ENCODE measurements around the gene ERC2. TPM values are rescaled to one million over a fixed set of nuclear protein-coding genes. Genes with fewer than 3 reads are reported as not detected.

Gene ERC2
- total RNA-seq, 1 experiment from 2014 or later: 0.90 TPM

DNA sequence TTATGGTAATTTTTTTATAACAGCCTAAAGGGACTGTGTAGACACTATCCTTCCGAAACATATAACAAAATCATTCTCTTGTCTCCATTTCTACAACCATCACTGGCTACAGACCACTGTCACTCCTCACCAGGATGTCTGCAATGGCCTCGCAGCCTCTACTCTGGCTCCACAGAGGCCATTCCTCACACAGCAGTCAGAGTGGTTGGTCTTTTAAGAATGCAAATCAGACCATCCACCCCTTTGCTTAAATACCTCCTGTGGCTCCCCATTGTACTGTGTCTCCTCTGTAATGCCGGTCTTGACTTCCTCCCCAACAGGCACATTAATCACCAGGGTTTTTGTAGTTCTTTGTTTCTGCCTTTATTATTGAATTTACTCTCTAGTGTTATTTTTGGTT lies 344.8 kb downstream of the ERC2 start:
- no peaks in the 10 kb centered on the region for H3K9me3 ChIP-seq (ENCODE audit: low read depth, low read length, poor library complexity, severe bottlenecking)
- H3K27me3 ChIP-seq (replicated peaks; ENCODE audit: insufficient read depth, low read depth, low read length, poor library complexity): no peaks in the 10 kb centered on the region
- H3K4me3 ChIP-seq (ENCODE audit: low read depth, low read length, poor library complexity, severe bottlenecking): no peak overlapping the region
- CTCF ChIA-PET: no interaction called here
- POLR2A ChIA-PET (ENCODE audit: low non-redundant PET): no interaction called here
- BruUV-seq (replicated peaks): no TSS peak
- no peaks in the 10 kb centered on the region for H3K36me3 ChIP-seq (ENCODE audit: insufficient read depth, low read length, poor library complexity, severe bottlenecking)
- no peak for TF ChIP-seq EZH2 (IDR thresholded peaks at IDR 0.05; ENCODE audit: borderline replicate concordance, low read depth, low read length, poor library complexity, severe bottlenecking)
- TF ChIP-seq, protein P1, sequence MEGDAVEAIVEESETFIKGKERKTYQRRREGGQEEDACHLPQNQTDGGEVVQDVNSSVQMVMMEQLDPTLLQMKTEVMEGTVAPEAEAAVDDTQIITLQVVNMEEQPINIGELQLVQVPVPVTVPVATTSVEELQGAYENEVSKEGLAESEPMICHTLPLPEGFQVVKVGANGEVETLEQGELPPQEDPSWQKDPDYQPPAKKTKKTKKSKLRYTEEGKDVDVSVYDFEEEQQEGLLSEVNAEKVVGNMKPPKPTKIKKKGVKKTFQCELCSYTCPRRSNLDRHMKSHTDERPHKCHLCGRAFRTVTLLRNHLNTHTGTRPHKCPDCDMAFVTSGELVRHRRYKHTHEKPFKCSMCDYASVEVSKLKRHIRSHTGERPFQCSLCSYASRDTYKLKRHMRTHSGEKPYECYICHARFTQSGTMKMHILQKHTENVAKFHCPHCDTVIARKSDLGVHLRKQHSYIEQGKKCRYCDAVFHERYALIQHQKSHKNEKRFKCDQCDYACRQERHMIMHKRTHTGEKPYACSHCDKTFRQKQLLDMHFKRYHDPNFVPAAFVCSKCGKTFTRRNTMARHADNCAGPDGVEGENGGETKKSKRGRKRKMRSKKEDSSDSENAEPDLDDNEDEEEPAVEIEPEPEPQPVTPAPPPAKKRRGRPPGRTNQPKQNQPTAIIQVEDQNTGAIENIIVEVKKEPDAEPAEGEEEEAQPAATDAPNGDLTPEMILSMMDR (conservative IDR thresholded peaks at IDR 0.05; ENCODE audit: low read depth, low read length): no peak
- intact Hi-C loops (cut with micrococcal nuclease; ENCODE audit: unreplicated experiment): no loop called here
- peaks cover 6% of the 10 kb centered on the region for H3K4me1 ChIP-seq (ENCODE audit: insufficient read depth, low read length, poor library complexity, severe bottlenecking)
- no peak overlapping the region for H3K27ac ChIP-seq (ENCODE audit: low read depth, low read length, poor library complexity, severe bottlenecking)
- peak; percentile 68 for DNase-seq (ENCODE audit: low spot score)

DNA sequence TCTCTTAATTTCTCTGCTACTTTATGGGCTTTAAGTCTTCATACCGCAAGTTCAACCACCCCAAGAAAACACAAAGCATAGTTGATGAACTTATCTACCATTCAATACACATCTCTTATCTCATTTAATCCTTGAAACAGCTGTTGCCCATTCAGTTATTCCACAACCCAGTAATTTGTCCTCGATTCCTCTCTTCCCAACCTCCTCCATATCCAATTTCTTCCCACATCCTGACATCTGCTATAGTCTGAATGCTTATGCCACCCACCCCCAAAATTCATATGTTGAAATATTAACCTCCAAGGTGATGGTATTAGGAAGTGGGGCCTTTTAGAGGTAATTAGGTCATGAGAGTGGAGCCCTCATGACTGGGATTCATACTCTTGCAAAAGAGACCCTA lies 345.4 kb downstream of the ERC2 start:
- H3K4me1 ChIP-seq (ENCODE audit: insufficient read depth, low read length, poor library complexity, severe bottlenecking): peaks cover 6% of the 10 kb centered on the region
- ChIA-PET CTCF (no interaction called here), POLR2A (ENCODE audit: low non-redundant PET) (no interaction called here)
- intact Hi-C loops (cut with micrococcal nuclease; ENCODE audit: unreplicated experiment): no loop called here
- H3K36me3 ChIP-seq (ENCODE audit: insufficient read depth, low read length, poor library complexity, severe bottlenecking): no peaks in the 10 kb centered on the region
- no peak for TF ChIP-seq EZH2 (IDR thresholded peaks at IDR 0.05; ENCODE audit: borderline replicate concordance, low read depth, low read length, poor library complexity, severe bottlenecking)
- TF ChIP-seq, protein P1 (conservative IDR thresholded peaks at IDR 0.05; ENCODE audit: low read depth, low read length): no peak
- no peaks in the 10 kb centered on the region for H3K27me3 ChIP-seq (replicated peaks; ENCODE audit: insufficient read depth, low read depth, low read length, poor library complexity)
- no peak for DNase-seq (ENCODE audit: low spot score)
- H3K27ac ChIP-seq (ENCODE audit: low read depth, low read length, poor library complexity, severe bottlenecking): no peak overlapping the region
- no peaks in the 10 kb centered on the region for H3K9me3 ChIP-seq (ENCODE audit: low read depth, low read length, poor library complexity, severe bottlenecking)
- no TSS peak for BruUV-seq (replicated peaks)
- no peak overlapping the region for H3K4me3 ChIP-seq (ENCODE audit: low read depth, low read length, poor library complexity, severe bottlenecking)

DNA sequence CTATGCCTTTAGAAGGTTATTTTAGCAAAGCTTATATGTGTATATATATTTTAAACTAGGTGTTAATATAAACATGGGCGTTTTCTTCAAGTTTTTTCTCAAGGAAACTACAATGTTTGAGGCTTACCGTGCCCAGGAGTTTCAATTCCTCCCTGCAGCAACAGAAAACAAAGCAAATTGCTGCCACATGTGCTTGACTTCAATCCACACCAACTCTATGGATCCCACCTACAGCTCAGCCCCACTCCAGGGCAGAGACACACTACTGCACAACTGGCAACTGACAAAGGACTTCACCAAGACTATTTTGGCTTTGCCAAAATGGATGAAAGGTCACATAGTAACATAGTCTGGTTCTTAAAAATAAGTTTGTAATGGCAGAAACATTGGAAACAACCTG lies 346.6 kb downstream of the ERC2 start:
- Histone ChIP-seq H3K4me3 (ENCODE audit: low read depth, low read length, poor library complexity, severe bottlenecking) (no peak overlapping the region), H3K9me3 (ENCODE audit: low read depth, low read length, poor library complexity, severe bottlenecking) (no peaks in the 10 kb centered on the region), H3K27me3 (replicated peaks; ENCODE audit: insufficient read depth, low read depth, low read length, poor library complexity) (no peaks in the 10 kb centered on the region), H3K36me3 (ENCODE audit: insufficient read depth, low read length, poor library complexity, severe bottlenecking) (no peaks in the 10 kb centered on the region), H3K27ac (ENCODE audit: low read depth, low read length, poor library complexity, severe bottlenecking) (no peak overlapping the region), H3K4me1 (ENCODE audit: insufficient read depth, low read length, poor library complexity, severe bottlenecking) (peaks cover 6% of the 10 kb centered on the region)
- no peak for TF ChIP-seq EZH2 (IDR thresholded peaks at IDR 0.05; ENCODE audit: borderline replicate concordance, low read depth, low read length, poor library complexity, severe bottlenecking)
- TF ChIP-seq, protein P1 (conservative IDR thresholded peaks at IDR 0.05; ENCODE audit: low read depth, low read length): no peak
- no peak for DNase-seq (ENCODE audit: low spot score)
- no TSS peak for BruUV-seq (replicated peaks)
- intact Hi-C loops (cut with micrococcal nuclease; ENCODE audit: unreplicated experiment): no loop called here
- ChIA-PET POLR2A (ENCODE audit: low non-redundant PET) (no interaction called here), CTCF (no interaction called here)

Measured in A673 (cell line).